HG03097 (cell line): ENCODE data around the gene RAD51D.
A peak's percentile ranks its signal among the peaks of the same experiment; 100 is the strongest.
"Not testable (repeated sequence)": the region's sequence is repeated elsewhere in the genome, so short reads cannot be mapped to it uniquely, and the experiment has no call there.

Experiments
- ATAC-seq: cut with Tn5 transposase; IDR thresholded peaks from one replicate; pipeline ENCODE4 v1.9.1; 2021; ENCODE audit not compliant: unreplicated experiment, low FRiP score

Gene RAD51D

DNA sequence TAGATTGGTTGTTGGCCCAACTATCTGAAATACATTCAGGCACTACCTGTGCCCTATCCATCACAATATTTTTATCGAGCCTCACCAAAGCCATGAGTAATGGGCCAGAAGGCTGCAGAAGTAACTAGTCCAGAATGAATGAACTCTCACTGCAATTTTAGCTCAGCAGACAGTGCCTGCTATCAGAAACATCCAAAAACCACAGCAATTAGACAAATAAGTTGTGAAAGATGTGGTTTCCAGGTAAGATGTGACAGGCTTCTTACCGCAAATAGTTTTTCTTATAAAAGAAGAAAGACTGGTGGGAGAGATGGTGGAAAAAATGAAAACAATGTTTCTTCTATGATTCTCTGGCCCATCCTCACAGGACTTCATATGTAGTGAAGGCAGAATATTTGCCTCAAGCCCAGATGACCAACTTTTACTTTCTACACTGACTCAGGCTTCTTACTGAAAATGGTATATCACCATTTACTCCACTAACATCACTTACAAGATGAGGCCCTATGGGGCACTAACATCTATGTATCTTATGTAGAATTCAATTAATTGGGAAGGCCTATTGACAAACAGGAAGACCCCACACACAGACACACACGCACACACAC lies 46.4 kb downstream of the RAD51D start:
- no peak for ATAC-seq

DNA sequence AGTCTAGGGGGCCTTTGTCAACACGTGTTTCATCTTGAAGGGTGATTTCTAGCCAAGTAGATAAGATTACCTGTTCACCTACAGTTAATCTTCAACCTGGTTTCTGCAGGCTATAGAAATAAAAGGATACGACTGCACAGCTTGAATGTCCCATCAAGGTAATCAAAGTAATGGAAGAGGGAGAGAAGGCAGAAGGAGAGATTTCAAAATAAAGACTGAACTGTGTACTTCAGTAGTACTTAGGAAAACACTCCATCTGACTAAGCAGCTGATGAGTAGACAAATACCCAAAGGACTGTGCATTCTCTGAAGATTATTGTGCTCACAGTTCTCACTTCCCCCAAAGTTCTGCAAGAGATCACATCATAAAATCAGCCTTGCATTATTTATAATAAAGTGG lies 50.3 kb downstream of the RAD51D start:
- no peak for ATAC-seq

- ATAC-seq, result no peak
Observed at GRCh38 chr17:35068249-35068648, 51.4 kb downstream of the RAD51D start.

DNA sequence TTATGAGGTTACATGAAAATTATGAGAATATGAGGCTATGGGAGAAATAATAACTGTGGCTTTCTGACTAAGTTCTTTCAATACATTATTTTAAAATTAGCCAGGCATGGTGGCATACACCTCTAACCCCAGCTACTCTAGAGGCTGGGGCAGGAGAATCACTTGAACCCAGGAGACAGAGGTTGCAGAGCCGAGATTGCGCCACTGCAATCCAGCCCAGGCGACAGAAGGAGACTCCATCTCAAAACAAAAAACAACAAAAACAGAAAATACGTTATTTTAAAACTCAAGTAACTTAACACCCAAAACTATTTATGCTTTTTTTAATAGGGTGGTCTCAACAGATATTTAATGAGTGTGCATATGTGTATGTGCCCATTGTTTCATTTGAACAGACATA lies 53.8 kb downstream of the RAD51D start:
- no peak for ATAC-seq

DNA sequence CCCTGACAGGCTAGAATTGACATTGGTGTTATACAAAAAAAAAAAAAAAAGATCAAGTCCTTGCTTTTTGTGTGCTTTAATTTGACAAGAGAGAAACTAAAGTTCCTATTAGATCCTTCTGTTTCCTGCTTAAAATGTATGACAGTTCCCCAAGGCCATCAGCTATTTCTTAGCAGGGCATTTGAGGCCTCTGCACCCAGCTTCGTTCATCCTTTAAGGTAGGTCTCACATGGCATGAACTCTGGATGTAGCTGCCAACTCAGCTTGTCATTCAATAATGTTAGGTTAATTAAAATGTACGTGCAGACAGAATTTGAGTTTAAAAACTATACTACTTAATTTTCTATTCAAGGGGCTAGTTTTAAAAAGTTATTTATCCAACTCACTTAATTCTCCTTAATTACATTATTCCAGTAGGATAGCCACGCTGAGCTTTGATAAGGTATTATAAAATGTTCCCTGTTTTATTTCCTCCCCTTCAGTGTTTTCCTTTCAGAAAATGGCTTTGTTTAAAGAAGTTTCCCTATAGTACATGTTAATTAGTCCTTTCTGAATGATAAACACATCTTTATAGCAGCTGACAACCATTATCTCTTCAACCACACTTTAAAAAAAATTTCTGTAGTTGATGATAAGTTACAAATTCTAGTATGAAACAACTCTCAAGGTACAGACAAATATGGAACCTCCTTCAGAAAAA lies 55.0 kb downstream of the RAD51D start:
- no peak for ATAC-seq

DNA sequence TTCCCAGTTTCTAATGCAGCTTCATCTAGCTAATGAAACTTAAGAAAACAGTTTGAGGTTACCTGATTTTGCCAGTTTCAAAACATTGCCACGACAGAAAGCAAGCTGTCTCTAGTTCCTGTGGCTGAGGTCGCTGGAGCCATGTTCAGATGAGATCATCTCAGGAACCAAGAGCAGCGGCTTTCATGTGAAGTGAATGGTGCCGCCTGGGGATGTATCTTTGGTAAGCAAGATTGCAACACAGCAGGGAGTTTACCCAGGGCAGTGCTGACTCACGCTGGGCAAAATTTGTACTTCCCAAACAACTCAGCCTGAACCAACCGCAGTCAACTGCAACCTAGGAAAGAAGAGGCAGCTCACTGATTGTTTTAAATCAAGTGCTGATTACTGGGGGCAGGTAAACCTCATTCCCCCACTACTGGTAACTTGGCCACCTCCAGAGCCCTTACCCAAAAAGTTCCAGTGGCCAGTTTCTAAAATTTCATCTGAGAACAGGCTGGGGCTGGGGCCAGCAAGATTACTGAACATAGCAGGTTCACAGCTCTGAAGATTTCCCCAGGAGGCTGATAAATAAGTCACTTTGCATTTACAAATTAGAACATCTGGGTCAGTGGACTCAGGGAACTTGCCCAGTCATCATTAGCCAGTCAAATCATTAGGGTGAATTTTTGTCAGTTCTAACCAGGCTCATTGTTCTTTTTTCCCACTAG lies 56.0 kb downstream of the RAD51D start, which contains the start of gene RFFL:
TSS of gene RFFL (minus strand) at position 194 of the 710 bp plus-strand sequence. CDS start 37,154 bp downstream, outside the sequence.
- peak; percentile 84 for ATAC-seq

- no peak for ATAC-seq
Observed at GRCh38 chr17:35062308-35062707, 57.4 kb downstream of the RAD51D start.

DNA sequence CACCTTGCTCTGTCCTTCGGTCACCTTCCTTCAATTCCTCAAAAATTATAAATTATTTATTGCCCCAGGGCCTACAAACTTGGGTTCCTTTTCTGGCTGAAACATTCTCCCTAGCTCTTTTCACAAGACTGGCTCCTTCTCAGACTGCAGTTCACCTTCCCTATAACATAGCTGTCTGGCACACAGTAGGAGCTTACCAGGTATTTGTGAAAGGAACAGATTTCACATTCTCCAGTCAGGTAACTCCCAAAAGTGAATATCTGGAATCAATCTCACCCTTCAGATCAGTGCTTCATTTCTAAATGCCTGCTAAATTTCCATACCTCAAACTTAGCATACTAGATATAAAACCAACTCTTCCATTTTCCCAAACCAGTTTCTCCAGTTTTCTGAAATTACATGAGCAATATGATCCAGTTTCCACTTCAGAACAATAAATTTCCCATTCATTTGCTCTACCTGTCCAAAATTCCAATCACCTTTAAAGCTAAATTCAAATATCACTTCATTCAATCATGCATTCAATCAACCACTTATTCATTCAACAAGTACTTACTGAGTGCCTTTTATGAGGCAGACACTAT lies 62.2 kb downstream of the RAD51D start:
- no peak for ATAC-seq

- no peak for ATAC-seq
Observed at GRCh38 chr17:35056013-35056412, 63.6 kb downstream of the RAD51D start.

DNA sequence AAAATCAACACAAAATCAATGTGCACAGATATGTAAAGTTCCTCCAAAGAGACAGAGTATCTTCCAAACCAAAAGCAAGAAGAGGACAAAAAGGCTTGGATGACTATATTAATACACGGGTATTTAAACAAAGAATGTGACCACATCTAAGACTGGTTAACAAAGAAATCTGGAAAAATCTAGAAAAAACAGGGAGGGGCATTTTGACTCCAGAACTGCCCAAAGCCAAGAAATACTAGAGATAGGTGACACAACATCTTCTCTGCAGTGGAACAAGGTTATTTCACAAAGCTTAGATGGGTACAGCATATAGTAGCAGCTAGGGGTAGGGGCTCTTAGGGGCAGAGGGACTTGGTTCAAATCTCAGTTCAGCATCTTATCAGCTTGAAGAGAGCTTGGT lies 66.5 kb downstream of the RAD51D start:
- ATAC-seq, result no peak

- no peak for ATAC-seq
Observed at GRCh38 chr17:35052780-35053179, 66.9 kb downstream of the RAD51D start.

- no peak for ATAC-seq
Observed at GRCh38 chr17:35052241-35052610, 67.4 kb downstream of the RAD51D start.

DNA sequence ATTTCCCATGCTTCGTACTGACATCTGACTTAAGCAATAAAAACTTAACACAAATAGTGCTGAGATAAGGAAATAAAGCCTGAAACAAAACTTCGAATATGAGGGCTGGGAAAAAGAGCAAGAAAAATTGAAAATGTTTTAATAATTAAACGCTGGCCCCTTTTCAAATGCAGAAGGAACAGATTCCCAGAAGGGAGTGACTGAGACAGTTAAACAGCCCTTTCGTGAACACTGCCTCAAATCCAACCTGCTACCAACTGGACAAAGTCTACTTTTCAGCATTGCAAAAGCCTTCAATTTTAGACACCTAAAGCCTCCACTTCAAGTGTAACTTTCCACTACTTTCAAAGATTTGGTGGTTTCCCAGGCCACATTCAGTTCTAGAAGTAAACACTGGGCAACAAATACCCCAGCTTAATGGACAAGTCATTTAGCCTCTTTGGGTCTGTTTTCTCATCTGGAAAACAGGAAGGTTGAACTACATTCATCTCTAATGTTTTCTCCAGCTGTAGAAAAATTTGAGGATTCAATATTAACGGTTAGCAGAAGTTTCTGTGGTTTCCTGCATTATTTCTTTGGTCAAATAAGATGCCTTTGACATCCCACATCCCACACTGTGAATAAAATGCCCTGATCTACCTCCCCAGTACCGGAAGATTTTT lies 68.0 kb downstream of the RAD51D start:
- ATAC-seq, result peak; percentile 42

- ATAC-seq, result peak; percentile 70
Observed at GRCh38 chr17:35051183-35051578, 68.5 kb downstream of the RAD51D start.

DNA sequence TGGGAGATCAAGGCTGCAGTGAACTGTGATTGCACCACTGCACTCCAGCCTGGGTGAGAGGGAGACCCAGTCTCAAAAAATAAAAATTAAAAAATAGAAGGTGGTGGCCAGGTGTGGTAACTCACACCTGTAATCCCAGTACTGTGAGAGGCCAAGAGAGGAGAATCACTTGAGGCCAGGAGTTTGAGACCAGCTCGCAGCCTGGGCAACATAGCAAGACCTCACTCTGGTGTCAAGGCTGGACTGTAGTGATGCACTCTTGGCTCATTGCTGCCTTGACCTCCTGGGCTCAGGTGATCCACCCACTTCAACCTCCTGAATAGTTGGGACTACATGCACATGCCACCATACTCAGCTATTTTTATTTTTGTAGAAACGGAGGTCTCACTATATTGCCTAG lies 69.5 kb downstream of the RAD51D start:
- ATAC-seq, result no peak

DNA sequence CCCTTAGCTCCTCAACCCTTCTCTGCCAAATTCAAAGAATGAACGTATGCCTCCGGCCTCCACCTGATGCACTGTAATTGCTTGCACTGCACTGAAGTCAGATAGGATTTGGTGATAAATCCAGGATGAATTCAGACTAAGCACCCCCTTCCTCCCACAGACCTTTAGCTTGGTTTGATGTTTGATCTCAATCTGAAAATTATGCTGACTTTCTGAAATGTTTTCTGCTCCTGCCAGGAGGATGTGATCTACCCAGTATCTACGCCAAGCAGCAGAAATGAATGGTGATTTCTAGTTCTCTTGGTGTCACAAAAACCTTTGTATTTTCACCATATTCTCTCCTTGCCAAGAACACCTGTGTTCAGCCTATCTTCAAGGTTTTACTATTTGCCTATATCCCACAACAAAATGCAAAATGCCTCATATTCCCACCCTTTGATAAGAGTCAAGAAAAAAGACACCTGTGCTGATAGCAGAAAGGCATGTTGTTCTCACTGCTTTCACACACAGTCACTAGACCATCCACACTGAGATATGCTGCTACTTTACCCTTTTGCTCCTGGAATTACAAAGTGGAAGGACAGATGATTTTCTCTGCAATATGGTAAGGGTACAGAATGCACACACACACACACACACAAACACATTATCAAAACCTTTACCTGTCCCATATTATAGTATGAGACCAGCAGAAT lies 70.8 kb downstream of the RAD51D start:
- ATAC-seq, result no peak

- ATAC-seq, result peak; percentile 40
Observed at GRCh38 chr17:35046740-35047283, 72.8 kb downstream of the RAD51D start.

DNA sequence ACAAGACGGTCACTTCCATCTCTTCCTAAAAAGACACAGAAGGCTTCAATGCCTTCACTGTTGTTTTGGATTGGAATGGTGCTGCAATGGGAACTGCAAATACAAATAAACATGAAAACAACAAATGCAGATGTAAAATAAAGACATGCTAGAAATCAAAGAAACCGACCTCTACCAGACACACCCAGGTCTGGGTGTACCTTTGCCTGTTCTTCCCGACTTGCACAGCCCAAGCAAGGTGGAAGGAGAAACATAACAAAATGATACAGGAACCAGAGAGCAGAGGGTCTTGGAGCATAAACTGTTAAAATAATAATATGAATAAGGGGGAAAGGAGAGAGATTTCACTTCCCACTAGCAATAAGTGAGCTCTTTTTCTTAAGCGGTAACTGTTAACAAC lies 73.4 kb downstream of the RAD51D start:
- no peak for ATAC-seq

- ATAC-seq, result not testable (repeated sequence)
Observed at GRCh38 chr17:35045458-35045979, 74.1 kb downstream of the RAD51D start.

- ATAC-seq, result no peak
Observed at GRCh38 chr17:35044181-35044580, 75.5 kb downstream of the RAD51D start.
